ENCODE measurements around the gene SLC10A7.
A peak's percentile ranks its signal among the peaks of the same experiment; 100 is the strongest.

Gene SLC10A7

DNA sequence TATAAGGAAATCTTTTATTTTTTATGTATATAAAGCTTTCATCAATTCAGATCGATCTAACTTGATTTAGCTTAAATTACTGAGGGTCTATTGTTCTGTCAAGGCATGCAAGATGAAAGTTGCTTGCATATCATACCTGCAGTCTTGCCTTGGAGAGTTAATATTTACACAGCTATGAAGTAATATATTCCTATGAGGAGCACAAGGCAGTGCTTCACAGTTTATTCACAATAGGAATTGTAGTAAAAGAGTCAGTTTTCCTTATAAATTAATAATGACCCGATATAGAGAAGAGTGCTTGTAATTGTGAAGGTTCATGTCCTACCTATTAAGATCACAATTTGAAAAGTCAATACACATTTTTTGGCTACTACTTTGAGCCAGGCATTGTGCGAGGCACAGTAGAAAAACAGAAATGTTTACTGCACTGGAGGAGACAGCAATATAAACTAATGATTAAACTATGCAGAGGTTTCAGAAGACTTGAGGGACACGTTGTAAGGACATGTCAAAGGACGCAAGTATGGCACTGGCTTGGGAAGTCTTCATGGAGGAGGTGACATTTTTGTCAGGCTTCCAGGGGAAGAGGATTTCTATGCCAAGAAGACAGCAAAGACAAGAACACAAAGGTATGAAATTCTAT lies 268.6 kb downstream of the SLC10A7 start:
- no peak overlapping the region for H3K27ac Mint-ChIP-seq
- peaks cover 6 to 20% of the 10 kb centered on the region in 2 donors for H3K36me3 Mint-ChIP-seq
- H3K27me3 Mint-ChIP-seq: no peaks in the 10 kb centered on the region
- no peak for DNase-seq
- H3K4me1 Mint-ChIP-seq: no peaks in the 10 kb centered on the region
- H3K4me3 Mint-ChIP-seq: no peak overlapping the region
- no peaks in the 10 kb centered on the region for H3K9me3 Mint-ChIP-seq
- ATAC-seq (replicated peaks): no peak

- no peaks in the 10 kb centered on the region for H3K9me3 Mint-ChIP-seq
- peaks cover 4 to 6% of the 10 kb centered on the region in 2 donors for H3K36me3 Mint-ChIP-seq
- no peak for DNase-seq
- H3K4me3 Mint-ChIP-seq: no peak overlapping the region
- H3K27me3 Mint-ChIP-seq: peaks cover 4 to 12% of the 10 kb centered on the region in 2 donors
- ATAC-seq (replicated peaks): no peak
- H3K4me1 Mint-ChIP-seq: peaks cover 13 to 25% of the 10 kb centered on the region in 2 donors
- no peak overlapping the region for H3K27ac Mint-ChIP-seq
Measured at GRCh38 chr4:146247356-146247755, 274.4 kb downstream of the SLC10A7 start.

DNA sequence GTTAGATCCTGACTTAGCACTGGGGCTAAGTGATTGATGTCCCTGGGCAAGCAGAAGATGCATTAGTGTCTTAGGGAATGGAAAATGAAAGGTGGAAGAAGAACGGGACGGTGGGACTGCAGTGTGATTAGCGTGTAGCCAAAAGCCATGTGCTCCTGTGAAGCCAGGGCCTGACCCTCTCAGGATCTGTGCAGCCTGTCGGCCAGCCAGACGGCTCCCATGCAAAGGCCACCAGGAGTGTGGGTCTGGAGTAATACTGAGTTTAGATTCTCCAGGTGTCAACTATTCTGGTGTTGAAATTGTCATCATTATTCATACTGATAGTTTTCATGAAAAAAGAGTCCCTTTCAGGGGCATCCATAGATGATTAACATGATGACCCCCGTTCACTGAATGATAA lies 275.4 kb downstream of the SLC10A7 start:
- H3K9me3 Mint-ChIP-seq: no peaks in the 10 kb centered on the region
- DNase-seq (no peak), ATAC-seq (replicated peaks) (no peak)
- peaks cover 18 to 30% of the 10 kb centered on the region in 2 donors for H3K4me1 Mint-ChIP-seq
- no peaks in the 10 kb centered on the region for H3K36me3 Mint-ChIP-seq
- peaks cover 7 to 12% of the 10 kb centered on the region in 2 donors for H3K27me3 Mint-ChIP-seq
- H3K4me3 Mint-ChIP-seq: no peak overlapping the region
- no peak overlapping the region for H3K27ac Mint-ChIP-seq

GRCh38 chr4:146245850-146246249 lies 275.9 kb downstream of the SLC10A7 start:
- no peaks in the 10 kb centered on the region for H3K36me3 Mint-ChIP-seq
- no peak for ATAC-seq (replicated peaks)
- H3K27ac Mint-ChIP-seq: no peak overlapping the region
- H3K9me3 Mint-ChIP-seq: no peaks in the 10 kb centered on the region
- no peak overlapping the region for H3K4me3 Mint-ChIP-seq
- DNase-seq: no peak
- peaks cover 7 to 12% of the 10 kb centered on the region in 2 donors for H3K27me3 Mint-ChIP-seq
- H3K4me1 Mint-ChIP-seq: peaks cover 18 to 30% of the 10 kb centered on the region in 2 donors

- Mint-ChIP-seq H3K27ac (no peak overlapping the region), H3K4me1 (peaks cover 18 to 30% of the 10 kb centered on the region in 2 donors), H3K36me3 (no peaks in the 10 kb centered on the region), H3K9me3 (no peaks in the 10 kb centered on the region), H3K27me3 (peaks cover 7 to 12% of the 10 kb centered on the region in 2 donors), H3K4me3 (no peak overlapping the region)
- ATAC-seq (replicated peaks) (no peak), DNase-seq (no peak)
Measured at GRCh38 chr4:146245246-146245645, 276.5 kb downstream of the SLC10A7 start.

DNA sequence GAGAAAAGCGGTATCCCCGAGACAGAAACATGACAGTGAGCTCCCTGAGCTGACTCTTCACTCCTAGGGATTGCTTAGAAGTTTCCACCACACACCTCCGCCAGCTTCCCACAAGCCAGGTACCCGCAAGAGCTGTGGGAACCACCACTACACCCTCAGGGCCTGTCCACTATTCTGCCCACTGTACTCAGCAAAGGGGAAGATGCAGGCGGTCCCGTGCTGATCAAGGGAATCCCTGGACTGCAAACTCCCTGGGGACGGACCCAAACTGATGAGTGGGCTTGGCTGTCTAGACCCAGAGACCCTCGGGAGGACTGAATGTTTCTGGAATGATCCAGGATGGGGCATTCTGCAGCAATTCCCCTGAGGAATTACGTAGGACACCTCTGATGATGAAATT lies 277.2 kb downstream of the SLC10A7 start:
- Mint-ChIP-seq H3K27me3 (peaks cover 7 to 12% of the 10 kb centered on the region in 2 donors), H3K9me3 (no peaks in the 10 kb centered on the region), H3K27ac (no peak overlapping the region), H3K36me3 (no peaks in the 10 kb centered on the region), H3K4me1 (peaks cover 18 to 30% of the 10 kb centered on the region in 2 donors), H3K4me3 (peak overlapping the region in 1 of 2 donors; percentile 26)
- DNase-seq (no peak), ATAC-seq (replicated peaks) (no peak)

DNA sequence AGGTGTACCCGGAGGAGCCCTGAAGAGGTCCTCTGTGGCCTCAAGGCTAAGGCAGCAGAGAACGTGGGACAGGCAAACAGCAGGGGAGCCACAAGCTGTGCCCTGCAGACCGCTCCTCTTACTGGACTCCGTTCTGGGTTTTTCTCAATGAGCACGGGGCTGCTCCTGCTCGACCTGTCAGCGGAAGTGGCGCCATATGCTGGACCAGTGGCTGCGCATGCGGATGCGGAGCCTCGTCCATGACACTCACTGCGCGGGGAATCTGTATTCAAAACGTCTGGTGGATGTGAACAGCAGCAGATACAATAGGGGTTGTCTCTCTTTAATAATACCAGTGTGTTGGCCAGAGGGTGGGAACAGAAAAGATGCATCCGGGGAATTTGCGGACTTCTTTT lies 277.9 kb downstream of the SLC10A7 start:
- H3K4me3 Mint-ChIP-seq: peak overlapping the region; percentile 41 to 66
- ATAC-seq (replicated peaks): no peak

DNA sequence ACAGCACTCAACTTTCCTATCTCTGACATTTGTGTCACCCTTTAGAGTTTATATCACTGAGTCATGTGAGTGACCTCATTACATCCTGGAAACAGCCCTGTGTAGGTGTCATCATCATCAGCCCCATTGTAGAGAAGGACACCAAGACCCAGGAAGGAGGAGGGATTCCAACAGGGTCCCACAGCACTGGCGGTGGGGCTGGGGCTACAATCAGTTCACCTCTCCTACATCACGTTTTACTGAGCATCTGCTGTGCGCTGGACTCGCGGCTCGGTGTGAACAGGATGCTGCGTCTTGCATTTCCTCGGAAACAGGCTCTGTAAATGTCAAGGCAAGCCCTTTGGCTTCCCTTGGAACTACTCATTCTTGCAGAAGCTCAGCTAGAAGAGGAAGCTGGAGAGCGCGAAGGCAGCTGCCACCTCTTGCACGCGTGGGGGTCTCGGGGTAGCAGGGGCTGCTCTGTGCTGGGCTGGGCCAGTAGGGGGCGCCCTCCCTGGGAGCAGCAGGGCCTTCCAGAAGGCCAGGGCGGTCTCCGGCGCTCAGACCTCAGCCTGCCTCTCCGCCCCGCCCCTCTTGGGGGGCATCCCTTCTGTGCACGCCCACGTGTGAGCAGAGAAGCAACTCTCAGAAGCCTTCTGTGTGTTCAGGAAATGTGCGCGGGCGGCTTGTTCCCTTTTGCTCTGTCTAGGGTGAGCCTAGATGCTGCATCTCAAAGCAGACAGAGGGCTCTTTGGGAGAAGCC lies 278.4 kb downstream of the SLC10A7 start:
- H3K9me3 Mint-ChIP-seq: no peaks in the 10 kb centered on the region
- peaks cover 7 to 12% of the 10 kb centered on the region in 2 donors for H3K27me3 Mint-ChIP-seq
- peaks cover 18 to 30% of the 10 kb centered on the region in 2 donors for H3K4me1 Mint-ChIP-seq
- no peaks in the 10 kb centered on the region for H3K36me3 Mint-ChIP-seq
- H3K4me3 Mint-ChIP-seq: peak overlapping the region; percentile 41 to 66
- DNase-seq: peak; percentile 76
- ATAC-seq (replicated peaks): peak; percentile 82 to 87
- peak overlapping the region; percentile 7 for H3K27ac Mint-ChIP-seq

More for the DNA sequence above, 277.9 kb downstream of the SLC10A7 start:
- H3K4me1 Mint-ChIP-seq: peaks cover 18 to 30% of the 10 kb centered on the region in 2 donors
- no peak overlapping the region for H3K27ac Mint-ChIP-seq
- H3K36me3 Mint-ChIP-seq: no peaks in the 10 kb centered on the region
- H3K9me3 Mint-ChIP-seq: no peaks in the 10 kb centered on the region
- DNase-seq: no peak
- H3K27me3 Mint-ChIP-seq: peaks cover 7 to 12% of the 10 kb centered on the region in 2 donors

DNA sequence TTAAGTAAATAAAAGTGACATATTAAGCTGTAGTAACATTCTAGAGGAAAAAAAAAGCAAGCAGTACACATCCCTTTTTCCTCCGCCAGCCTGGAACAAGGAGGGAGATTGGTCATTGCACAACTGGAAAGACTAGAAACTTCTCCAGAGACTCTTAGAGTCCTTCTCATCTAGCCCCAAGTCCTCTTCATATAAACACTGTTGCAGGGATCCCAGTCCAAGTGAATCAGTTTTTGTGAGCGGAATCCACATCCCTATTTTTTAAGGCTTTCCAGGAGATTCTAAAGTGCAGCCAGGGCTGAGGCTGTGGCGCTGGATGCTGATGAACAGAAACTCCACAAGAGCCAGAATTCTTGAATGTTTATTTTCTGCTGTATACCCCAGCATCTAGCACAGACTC lies 283.6 kb downstream of the SLC10A7 start:
- Mint-ChIP-seq H3K36me3 (peaks cover 0 to 4% of the 10 kb centered on the region in 2 donors), H3K4me1 (peaks cover 7 to 8% of the 10 kb centered on the region in 2 donors), H3K9me3 (no peaks in the 10 kb centered on the region), H3K27me3 (peaks cover 0 to 16% of the 10 kb centered on the region in 2 donors), H3K27ac (no peak overlapping the region), H3K4me3 (no peak overlapping the region)
- DNase-seq (no peak), ATAC-seq (replicated peaks) (no peak)

GRCh38 chr4:146237092-146237491 lies 284.6 kb downstream of the SLC10A7 start:
- Mint-ChIP-seq H3K27ac (no peak overlapping the region), H3K4me1 (peaks cover 3 to 5% of the 10 kb centered on the region in 2 donors), H3K9me3 (peaks cover 5% of the 10 kb centered on the region in 2 donors), H3K4me3 (no peak overlapping the region), H3K27me3 (peaks cover 0 to 16% of the 10 kb centered on the region in 2 donors), H3K36me3 (peaks cover 0 to 9% of the 10 kb centered on the region in 2 donors)
- no peak for ATAC-seq (replicated peaks)
- no peak for DNase-seq

DNA sequence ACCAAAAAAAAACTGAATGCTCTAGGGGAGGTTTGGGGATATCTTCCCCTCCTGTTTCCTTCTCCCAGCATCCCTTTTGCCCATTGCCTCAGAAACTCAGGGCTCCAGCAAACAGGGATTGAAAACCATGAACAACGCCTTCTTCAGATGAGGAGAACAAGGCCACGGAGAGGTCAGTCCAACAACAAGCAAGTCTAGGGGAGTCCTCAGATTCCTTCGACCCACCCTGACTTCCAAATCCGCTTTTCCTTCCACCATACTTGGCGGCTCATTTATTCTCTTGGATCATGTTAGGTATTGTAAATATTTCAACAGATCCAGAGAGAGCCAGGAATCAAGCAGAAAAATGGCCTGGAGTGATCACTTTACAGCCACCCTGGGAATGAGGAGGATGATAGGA lies 285.5 kb downstream of the SLC10A7 start:
- Mint-ChIP-seq H3K36me3 (peaks cover 0 to 9% of the 10 kb centered on the region in 2 donors), H3K4me3 (no peak overlapping the region), H3K27me3 (peaks cover 0 to 13% of the 10 kb centered on the region in 2 donors), H3K9me3 (peaks cover 5% of the 10 kb centered on the region in 2 donors), H3K27ac (no peak overlapping the region), H3K4me1 (no peaks in the 10 kb centered on the region)
- DNase-seq (no peak), ATAC-seq (replicated peaks) (no peak)

GRCh38 chr4:146235654-146236177 lies 286.0 kb downstream of the SLC10A7 start:
- peaks cover 0 to 13% of the 10 kb centered on the region in 2 donors for H3K27me3 Mint-ChIP-seq
- no peak overlapping the region for H3K4me3 Mint-ChIP-seq
- DNase-seq (no peak), ATAC-seq (replicated peaks) (no peak)
- H3K27ac Mint-ChIP-seq: no peak overlapping the region
- no peaks in the 10 kb centered on the region for H3K4me1 Mint-ChIP-seq
- H3K36me3 Mint-ChIP-seq: peaks cover 0 to 9% of the 10 kb centered on the region in 2 donors
- H3K9me3 Mint-ChIP-seq: peaks cover 5% of the 10 kb centered on the region in 2 donors

GRCh38 chr4:146232131-146232722 lies 289.5 kb downstream of the SLC10A7 start:
- no peaks in the 10 kb centered on the region for H3K4me1 Mint-ChIP-seq
- DNase-seq: no peak
- H3K36me3 Mint-ChIP-seq: peaks cover 0 to 9% of the 10 kb centered on the region in 2 donors
- H3K27me3 Mint-ChIP-seq: peaks cover 6 to 8% of the 10 kb centered on the region in 2 donors
- ATAC-seq (replicated peaks): no peak
- H3K4me3 Mint-ChIP-seq: no peak overlapping the region
- H3K27ac Mint-ChIP-seq: no peak overlapping the region
- peaks cover 5% of the 10 kb centered on the region in 2 donors for H3K9me3 Mint-ChIP-seq

DNA sequence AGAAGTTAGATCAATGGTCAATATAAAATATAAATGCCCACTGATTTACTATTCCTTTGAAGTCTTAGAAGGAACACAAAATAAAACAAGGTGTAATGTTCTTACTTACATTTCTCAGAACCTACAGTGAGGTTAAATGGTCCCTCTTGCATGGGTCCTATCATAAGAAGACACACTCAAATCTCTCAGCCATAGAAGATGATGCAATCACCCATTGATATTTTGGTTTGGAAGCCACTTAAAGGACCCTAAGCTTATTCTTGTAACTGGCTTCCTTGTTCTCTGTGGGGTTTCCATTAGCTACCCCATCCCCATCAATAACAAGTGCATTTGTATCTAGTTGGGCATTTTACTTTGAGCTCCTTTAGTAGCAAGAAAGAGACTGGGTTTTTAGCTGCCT lies 292.3 kb downstream of the SLC10A7 start:
- no peak overlapping the region for H3K4me3 Mint-ChIP-seq
- peaks cover 5% of the 10 kb centered on the region in 2 donors for H3K9me3 Mint-ChIP-seq

More for the DNA sequence above, 292.3 kb downstream of the SLC10A7 start:
- Mint-ChIP-seq H3K4me1 (no peaks in the 10 kb centered on the region), H3K36me3 (peaks cover 0 to 9% of the 10 kb centered on the region in 2 donors), H3K27me3 (peaks cover 0 to 6% of the 10 kb centered on the region in 2 donors), H3K27ac (no peak overlapping the region)
- ATAC-seq (replicated peaks): no peak
- no peak for DNase-seq
